Germinal center (tissue), 1 donor: Measurements from ENCODE around the gene RRP1B.
"Not testable (repeated sequence)": the region's sequence is repeated elsewhere in the genome, so short reads cannot be mapped to it uniquely, and the experiment has no call there.

Experiments
- DNase-seq: peaks from one replicate; pipeline ENCODE4 v3.0.0; 2012; ENCODE audit warnings: mixed read lengths, low spot score

RRP1B gene

GRCh38 chr21:43639470-43640353 lies 19.6 kb upstream of the RRP1B start:
- DNase-seq: no peak

GRCh38 chr21:43640400-43640799 lies 19.0 kb upstream of the RRP1B start:
- no peak for DNase-seq

GRCh38 chr21:43643193-43643592 lies 16.2 kb upstream of the RRP1B start:
- DNase-seq: no peak

- no peak for DNase-seq
Observed at GRCh38 chr21:43644071-43644470, 15.3 kb upstream of the RRP1B start.

GRCh38 chr21:43644609-43645008 lies 14.8 kb upstream of the RRP1B start:
- DNase-seq: no peak

GRCh38 chr21:43645136-43645891 lies 14.0 kb upstream of the RRP1B start:
- DNase-seq: peak; percentile 50

- no peak for DNase-seq
Observed at GRCh38 chr21:43645976-43646375, 13.4 kb upstream of the RRP1B start.

- peak; percentile 86 for DNase-seq
Observed at GRCh38 chr21:43646550-43647260, 12.7 kb upstream of the RRP1B start.

GRCh38 chr21:43648171-43648570 lies 11.2 kb upstream of the RRP1B start:
- no peak for DNase-seq

GRCh38 chr21:43651926-43652325 lies 7.4 kb upstream of the RRP1B start:
- not testable (repeated sequence) for DNase-seq

- DNase-seq: no peak
Observed at GRCh38 chr21:43652616-43653015, 6.7 kb upstream of the RRP1B start.

- no peak for DNase-seq
Observed at GRCh38 chr21:43653626-43654025, 5.7 kb upstream of the RRP1B start.

- no peak for DNase-seq
Observed at GRCh38 chr21:43654806-43655489, 4.4 kb upstream of the RRP1B start.

- DNase-seq: no peak
Observed at GRCh38 chr21:43657355-43658087, 1.8 kb upstream of the RRP1B start.

GRCh38 chr21:43658088-43658741 lies 1.1 kb upstream of the RRP1B start:
- no peak for DNase-seq

- DNase-seq: no peak
Observed at GRCh38 chr21:43658769-43659135, 608 bp upstream of the RRP1B start.

- no peak for DNase-seq
Observed at GRCh38 chr21:43662286-43662685, 2.9 kb downstream of the RRP1B start.

GRCh38 chr21:43663033-43663432 lies 3.7 kb downstream of the RRP1B start:
- no peak for DNase-seq

GRCh38 chr21:43664358-43664757 lies 5.0 kb downstream of the RRP1B start:
- no peak for DNase-seq

GRCh38 chr21:43665879-43666278 lies 6.5 kb downstream of the RRP1B start:
- no peak for DNase-seq
